Measurements from ENCODE around the gene TSR3.
A peak's percentile ranks its signal among the peaks of the same experiment; 100 is the strongest.

The TSR3 gene

GRCh38 chr16:1351582-1352362 is at the start of gene TSR3, which contains the start of gene GNPTG:
Gene TSR3, minus strand, starts transcription at chr16:1351878. Its CDS starts 74 bp downstream, at chr16:1351804.
Gene GNPTG, plus strand, starts transcription at chr16:1351931. Its CDS starts 35 bp downstream, at chr16:1351966.
- TF ChIP-seq CTCF (IDR thresholded peaks at IDR 0.05; ENCODE audit: borderline replicate concordance, insufficient read depth, low read depth, low read length): no peak
- peak within 1 kb of the TSS; percentile 99 for H3K4me3 ChIP-seq (ENCODE audit: low read depth, low read length)

GRCh38 chr16:1401061-1401757 is 49.5 kb upstream of the TSR3 start:
- TF ChIP-seq CTCF (IDR thresholded peaks at IDR 0.05; ENCODE audit: borderline replicate concordance, insufficient read depth, low read depth, low read length): no peak
- no peak overlapping the region for H3K4me3 ChIP-seq (ENCODE audit: low read depth, low read length)

- no peak for TF ChIP-seq CTCF (IDR thresholded peaks at IDR 0.05; ENCODE audit: borderline replicate concordance, insufficient read depth, low read depth, low read length)
- no peak overlapping the region for H3K4me3 ChIP-seq (ENCODE audit: low read depth, low read length)
Measured at GRCh38 chr16:1398826-1399581, 47.3 kb upstream of the TSR3 start.

GRCh38 chr16:1398351-1398750 is 46.7 kb upstream of the TSR3 start:
- no peak overlapping the region for H3K4me3 ChIP-seq (ENCODE audit: low read depth, low read length)
- no peak for TF ChIP-seq CTCF (IDR thresholded peaks at IDR 0.05; ENCODE audit: borderline replicate concordance, insufficient read depth, low read depth, low read length)

- TF ChIP-seq CTCF (IDR thresholded peaks at IDR 0.05; ENCODE audit: borderline replicate concordance, insufficient read depth, low read depth, low read length): no peak
Measured at GRCh38 chr16:1397779-1398178, 46.1 kb upstream of the TSR3 start.

GRCh38 chr16:1395444-1396031 is 43.9 kb upstream of the TSR3 start:
- no peak for TF ChIP-seq CTCF (IDR thresholded peaks at IDR 0.05; ENCODE audit: borderline replicate concordance, insufficient read depth, low read depth, low read length)

More at GRCh38 chr16:1397779-1398178, 46.1 kb upstream of the TSR3 start:
- H3K4me3 ChIP-seq (ENCODE audit: low read depth, low read length): no peak overlapping the region

More at GRCh38 chr16:1395444-1396031, 43.9 kb upstream of the TSR3 start:
- no peak overlapping the region for H3K4me3 ChIP-seq (ENCODE audit: low read depth, low read length)
